GM19043 (cell line): ENCODE data around the gene SPRED2.

ENCODE experiments used
- ATAC-seq: cut with Tn5 transposase; IDR thresholded peaks from one replicate; pipeline ENCODE4 v1.9.1; 2021; ENCODE audit warnings: low read depth; ENCODE audit not compliant: unreplicated experiment

The SPRED2 gene

DNA sequence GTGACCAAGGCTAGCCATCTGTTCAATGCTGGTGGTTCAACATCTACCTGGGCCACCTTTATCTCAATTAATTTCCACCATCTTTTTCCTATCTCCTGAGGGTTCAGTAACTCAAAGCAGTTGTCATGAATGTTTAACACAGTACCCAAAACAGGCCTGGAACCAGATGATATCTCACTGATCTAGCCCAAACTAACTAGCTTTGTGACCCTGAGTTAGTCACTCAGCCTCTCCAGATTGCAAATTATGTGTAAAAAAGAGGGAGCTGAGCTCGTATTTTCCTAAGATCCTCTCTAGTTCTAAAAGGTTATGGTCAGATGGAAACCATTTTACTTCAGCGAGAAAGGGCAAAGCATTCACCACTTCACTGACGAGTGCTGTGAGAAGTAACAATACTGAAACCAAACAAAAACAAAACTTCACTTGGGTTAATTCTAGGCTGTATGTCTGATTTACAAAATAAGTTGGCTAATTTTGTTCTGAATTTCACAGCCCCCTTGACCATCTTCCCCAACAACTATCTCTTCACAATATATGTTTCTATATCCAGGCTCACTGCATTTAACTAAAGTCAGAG, 14.8 kb downstream of the SPRED2 start:
- no peak for ATAC-seq

DNA sequence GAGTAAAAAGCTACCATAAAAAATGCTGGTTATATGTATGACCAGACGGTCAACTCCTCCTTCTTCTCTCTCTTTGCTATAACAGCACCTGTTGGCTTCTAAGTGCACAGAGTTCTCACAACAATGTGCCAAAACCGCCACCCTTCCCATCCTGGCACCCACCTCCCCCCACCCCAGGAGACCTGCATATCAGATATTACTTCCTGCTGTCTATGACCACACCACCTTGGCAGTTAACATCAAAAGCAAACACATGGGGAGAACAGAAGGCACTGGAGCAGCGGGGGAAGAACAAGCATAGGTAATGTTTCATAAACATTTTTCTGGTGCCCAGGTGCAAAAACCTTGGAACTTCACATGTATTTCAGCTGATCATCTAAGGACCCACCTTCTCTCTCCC, 15.5 kb downstream of the SPRED2 start:
- no peak for ATAC-seq

GRCh38 chr2:65416321-65416720, 16.1 kb downstream of the SPRED2 start:
- ATAC-seq: no peak

DNA sequence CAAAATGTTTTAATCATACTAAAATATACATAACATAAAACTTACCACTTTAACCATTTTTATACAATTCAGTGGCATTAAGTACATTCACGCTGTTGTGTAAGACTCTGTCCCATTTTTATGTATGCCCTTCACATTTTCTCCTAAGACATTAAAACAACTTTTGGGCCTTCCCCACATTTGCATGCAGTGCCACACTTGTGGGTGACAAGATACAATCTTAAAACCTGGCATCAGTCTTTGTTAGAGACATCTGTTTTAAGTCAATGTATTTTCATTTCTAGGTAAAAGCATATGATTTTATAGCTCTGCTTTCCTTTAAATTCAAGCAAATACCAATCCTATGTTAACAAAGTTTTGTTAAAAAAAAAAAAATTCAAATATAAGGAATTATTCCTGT, 17.3 kb downstream of the SPRED2 start:
- ATAC-seq: no peak

GRCh38 chr2:65413610-65414009, 18.8 kb downstream of the SPRED2 start:
- ATAC-seq: no peak

DNA sequence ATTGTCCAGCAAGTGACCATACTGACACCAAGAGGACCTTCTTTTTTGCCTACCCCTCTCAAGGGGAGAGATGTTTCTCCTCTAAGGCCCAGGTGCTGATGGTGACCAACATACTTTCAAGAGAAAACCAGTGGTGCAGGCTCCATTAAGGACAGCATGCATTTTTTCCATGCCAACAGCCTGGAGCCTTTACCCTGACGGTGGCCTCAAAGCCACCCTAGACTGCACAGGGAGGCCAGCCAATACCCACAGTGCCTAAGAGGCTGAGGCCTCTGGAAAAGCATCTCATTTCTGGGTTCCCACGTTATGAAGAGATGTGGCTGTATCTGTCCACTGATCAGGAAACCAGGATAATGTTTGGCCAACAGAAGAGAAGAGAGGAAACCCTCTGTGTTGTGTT, 19.3 kb downstream of the SPRED2 start:
- no peak for ATAC-seq

DNA sequence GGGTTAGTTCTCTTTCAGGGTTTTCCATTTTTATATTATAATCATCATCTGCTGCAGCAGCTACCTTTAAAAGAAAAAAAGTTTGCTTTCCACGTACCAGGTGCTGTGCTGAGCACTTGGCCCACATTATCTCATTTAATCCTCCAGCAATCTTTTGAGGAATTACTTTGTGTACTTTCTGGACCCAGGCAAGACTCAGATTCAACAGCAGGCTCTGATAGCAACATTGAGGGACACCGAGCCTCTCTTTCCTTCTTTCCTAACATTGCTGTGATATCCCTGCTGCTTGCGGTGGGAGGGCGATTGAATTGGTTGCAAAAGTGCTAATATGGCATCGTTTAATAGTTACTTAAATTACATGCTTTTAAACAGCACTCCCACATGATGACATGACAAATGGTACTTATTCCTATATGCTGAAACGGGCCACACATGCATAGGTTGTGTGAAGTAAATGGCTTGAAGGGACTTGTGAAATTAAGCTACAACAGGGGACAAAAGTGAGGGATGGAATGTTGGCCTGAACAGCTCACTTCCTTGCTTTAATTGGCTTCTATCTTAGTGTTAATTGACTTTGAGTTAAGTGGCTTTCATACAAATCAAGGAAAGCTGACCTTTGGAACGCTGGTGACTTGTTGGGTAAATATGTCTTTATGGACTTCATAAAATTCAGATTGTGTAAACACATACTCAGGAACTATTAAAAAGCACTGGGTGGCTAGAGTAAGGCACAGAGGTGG, 21.2 kb downstream of the SPRED2 start:
- no peak for ATAC-seq

DNA sequence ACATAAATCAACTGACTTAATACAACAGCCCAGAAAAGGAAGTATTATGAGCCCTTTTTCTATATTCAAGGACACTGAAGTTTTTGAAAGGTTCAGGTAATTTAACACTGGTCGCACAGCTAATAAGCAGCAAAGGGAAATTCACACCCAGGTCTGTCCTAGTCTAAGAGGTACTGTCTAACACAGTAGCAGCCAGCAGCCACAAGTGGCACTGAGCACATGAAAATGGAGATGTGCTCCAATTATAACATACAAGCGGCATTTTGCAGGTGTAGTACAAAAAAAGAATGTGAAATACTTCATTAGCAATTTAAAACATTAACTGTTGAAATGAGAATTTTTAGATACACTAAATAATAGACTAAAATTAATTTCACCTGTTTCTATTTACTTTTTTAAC, 23.4 kb downstream of the SPRED2 start:
- no peak for ATAC-seq

DNA sequence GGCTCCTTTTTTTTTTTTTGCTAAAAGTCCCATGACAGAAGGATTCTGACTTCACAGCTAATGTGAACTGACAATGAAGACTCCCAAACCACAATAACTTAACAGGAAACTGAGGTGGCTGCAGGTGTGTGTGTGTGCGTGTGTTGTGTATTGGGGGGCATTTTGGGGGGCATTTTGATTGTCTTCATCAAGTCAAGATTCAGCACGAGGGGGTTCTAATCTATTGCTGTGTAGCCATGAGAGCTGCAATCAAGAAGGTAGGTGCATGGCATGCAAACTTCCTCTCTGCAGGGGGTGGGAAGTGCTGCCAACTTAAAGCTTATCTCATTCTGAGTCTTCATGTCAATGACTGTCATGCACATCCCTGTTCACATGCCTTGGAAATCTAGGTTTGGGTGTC, 25.2 kb downstream of the SPRED2 start:
- no peak for ATAC-seq

GRCh38 chr2:65404988-65405697, 27.3 kb downstream of the SPRED2 start:
- ATAC-seq: no peak

GRCh38 chr2:65403529-65403915, 28.9 kb downstream of the SPRED2 start:
- ATAC-seq: no peak

DNA sequence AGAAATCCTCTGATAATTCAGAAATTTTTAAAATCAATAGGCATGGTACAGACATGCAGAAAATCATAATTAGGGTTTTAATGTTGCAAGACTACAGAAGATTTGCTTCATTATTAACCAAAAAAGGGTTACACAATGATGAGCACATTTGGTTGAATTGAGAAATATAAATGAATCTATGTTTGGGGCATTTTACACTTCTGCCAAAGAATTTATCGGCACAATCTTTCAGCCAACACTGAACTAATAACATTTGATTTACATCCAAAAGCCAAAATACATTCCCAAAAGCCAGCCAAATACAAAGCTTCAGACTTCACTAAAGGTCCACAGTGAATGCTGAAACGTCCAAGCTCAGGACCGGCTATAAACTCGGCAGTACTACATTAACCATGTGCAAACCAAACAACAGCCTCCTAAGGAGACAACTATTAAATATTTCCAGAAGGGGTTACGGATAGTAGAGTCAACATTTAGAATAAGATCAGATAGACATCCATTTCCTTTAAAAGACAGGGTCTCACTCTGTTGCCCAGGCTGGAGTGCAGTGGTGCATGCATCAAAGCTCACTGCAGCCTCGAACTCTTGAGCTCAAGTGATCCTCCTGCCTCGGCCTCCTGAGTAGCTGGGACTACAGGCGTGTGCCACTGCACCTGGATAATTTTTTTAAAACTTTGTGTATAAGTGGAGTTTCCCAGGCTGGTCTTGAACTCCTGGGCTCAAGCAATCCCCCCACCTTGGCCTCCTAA, 29.4 kb downstream of the SPRED2 start:
- ATAC-seq: no peak

DNA sequence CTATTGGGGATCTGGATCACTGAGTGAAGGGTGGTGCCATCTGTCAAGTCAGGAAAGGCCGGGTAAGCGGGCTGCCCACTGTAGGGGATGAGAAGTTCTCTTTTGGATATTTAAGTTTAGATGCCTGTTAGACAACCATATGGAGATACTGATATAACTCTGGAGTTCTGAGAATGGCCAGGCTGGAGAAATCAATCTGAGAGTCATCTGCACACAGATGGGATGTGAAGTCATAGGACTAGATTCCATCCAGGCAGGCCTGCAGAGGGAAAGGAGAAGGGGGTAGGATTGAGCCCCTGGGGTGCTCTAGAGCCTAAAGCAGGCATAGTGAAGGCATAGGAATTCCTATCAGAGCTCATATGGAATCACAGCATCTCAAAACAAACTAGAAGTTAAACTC, 30.1 kb downstream of the SPRED2 start:
- ATAC-seq: no peak

- ATAC-seq: no peak
Observed at GRCh38 chr2:65397122-65397521, 35.3 kb downstream of the SPRED2 start.

DNA sequence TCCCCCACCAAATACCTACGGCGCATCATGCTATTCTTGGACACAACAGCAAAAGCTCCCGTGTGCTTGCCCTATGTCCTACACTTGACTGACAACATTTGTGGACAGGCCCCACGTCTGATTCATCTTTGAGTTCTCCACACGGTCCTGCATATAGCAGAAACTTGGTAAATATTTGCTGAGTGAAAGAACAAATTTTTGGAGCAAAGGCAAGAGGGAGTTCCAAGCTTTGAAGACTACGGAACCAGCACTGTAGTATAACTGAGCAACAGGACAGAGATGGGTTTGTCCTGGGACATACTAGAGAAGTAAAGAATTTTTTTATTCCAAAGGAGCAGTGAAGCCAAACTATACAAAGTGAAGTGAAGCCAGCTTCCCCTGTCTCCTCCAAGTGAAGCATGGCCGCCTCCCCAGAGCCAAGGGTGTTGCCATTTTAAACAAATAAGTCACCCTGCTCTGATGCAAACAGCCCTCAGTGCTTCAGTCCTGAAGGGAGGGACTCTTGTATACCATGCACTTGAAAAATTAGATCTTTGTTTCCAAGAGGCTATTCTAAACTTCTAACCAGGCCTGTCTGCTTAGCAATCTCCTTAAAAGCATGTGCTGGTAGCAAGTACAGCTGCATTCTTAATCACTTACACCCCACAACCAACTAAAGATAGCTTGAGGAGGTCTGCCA, 35.9 kb downstream of the SPRED2 start:
- no peak for ATAC-seq

- ATAC-seq: no peak
Observed at GRCh38 chr2:65395621-65396347, 36.6 kb downstream of the SPRED2 start.

DNA sequence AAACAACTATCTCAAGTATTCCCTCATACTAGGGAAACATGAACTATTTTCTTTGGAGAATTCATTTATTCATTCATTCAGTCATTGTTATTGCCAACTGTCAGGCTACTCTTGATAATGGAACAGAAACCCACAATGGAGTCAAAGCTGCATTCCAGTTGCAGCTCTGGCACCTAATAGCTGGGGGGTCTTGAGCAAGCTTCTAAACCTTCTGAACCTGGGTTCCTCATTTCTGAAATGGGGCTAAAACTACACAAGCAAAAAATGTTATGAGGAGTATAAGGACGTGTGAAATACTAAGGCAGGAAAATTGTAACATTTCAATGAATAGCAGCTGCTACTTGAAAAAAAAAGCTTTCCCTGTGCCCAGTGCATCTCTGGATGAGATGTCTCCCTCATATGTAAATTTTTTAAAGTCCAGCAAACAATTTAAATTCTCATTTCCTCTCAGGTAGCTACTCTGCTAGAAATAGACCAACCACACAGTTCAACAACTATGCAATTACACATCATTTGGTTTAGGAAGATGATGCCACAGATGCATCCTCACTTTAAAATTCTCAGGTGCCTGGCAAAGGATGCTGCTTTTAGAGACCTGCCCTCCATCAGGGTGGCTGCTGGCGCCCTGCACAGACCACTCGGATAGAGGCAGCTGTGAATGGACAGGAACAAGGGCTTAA, 38.5 kb downstream of the SPRED2 start:
- no peak for ATAC-seq

DNA sequence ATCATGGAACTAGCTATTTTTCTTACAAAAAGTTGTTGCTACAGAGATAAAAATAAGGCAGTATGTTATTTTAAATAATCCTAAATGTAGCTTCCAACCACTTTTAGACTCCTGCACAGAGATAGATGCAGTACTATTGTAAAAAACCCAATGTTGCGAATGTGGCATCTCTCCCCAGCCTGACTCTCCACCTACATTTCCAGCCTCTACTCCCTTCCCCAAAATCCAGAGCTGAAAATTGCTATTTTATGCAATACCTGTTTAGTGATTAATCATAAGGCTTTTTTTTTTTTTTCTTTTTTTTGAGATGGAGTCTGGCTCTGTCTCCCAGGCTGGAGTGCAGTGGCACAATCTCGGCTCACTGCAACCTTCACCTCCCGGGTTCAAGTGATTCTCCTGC, 39.4 kb downstream of the SPRED2 start:
- no peak for ATAC-seq

GRCh38 chr2:65392609-65393008, 39.8 kb downstream of the SPRED2 start:
- ATAC-seq: no peak

- ATAC-seq: peak; percentile 72
Observed at GRCh38 chr2:65390134-65390533, 42.3 kb downstream of the SPRED2 start.
